Neural cell (in vitro differentiated cells): ENCODE results near the gene HOXB7. TPM values are rescaled to one million over a fixed set of nuclear protein-coding genes. Genes with fewer than 3 reads are reported as not detected.

ENCODE experiments used
- H2AFZ ChIP-seq: fragments of 200-600, 300-800 bp; sonication (generic), shearing (Covaris generic); 2 replicates; pipeline ENCODE4 v1.6.0; 2014; ENCODE audit warnings: low read depth, mild to moderate bottlenecking, antibody characterized with exemption, low read length, moderate library complexity
- H3F3A ChIP-seq: fragments of 200-600 bp; shearing (Covaris generic); 2 replicates; pipeline ENCODE4 v1.6.1; 2016; ENCODE audit warnings: mild to moderate bottlenecking, moderate library complexity, mixed read lengths, antibody characterized with exemption, low read length; ENCODE audit not compliant: insufficient read depth, poor library complexity, severe bottlenecking
- H3K27ac ChIP-seq: fragments of 200-600, 300-800 bp; sonication (generic), shearing (Covaris generic); 2 replicates; pipeline ENCODE4 v1.5.1; 2014; ENCODE audit warnings: mild to moderate bottlenecking, low read length, moderate library complexity
- H3K27me3 ChIP-seq: fragments of 300-800, 200-600 bp; sonication (generic), shearing (Covaris generic); 2 replicates; pipeline ENCODE4 v1.6.0; 2014; ENCODE audit warnings: mild to moderate bottlenecking, low read depth, low read length, moderate library complexity; ENCODE audit not compliant: insufficient read depth
- H3K36me3 ChIP-seq: fragments of 300-800, 200-600 bp; sonication (generic), shearing (Covaris generic); 2 replicates; pipeline ENCODE4 v1.5.1; 2014; ENCODE audit warnings: mild to moderate bottlenecking, antibody characterized with exemption, low read length, moderate library complexity; ENCODE audit not compliant: insufficient read depth
- H3K4me2 ChIP-seq: fragments of 300-800, 200-600 bp; sonication (generic), shearing (Covaris generic); 2 replicates; pipeline ENCODE4 v1.6.0; 2014; ENCODE audit warnings: mild to moderate bottlenecking, low read length
- H3K4me3 ChIP-seq: fragments of 300-800, 200-600 bp; sonication (generic), shearing (Covaris generic); 2 replicates; pipeline ENCODE4 v1.5.1; 2014; ENCODE audit warnings: mild to moderate bottlenecking, low read length, moderate library complexity
- H3K79me2 ChIP-seq: fragments of 200-600 bp; shearing (Covaris generic); replicated peaks from 2 replicates; pipeline ENCODE4 v1.6.0; 2014; ENCODE audit warnings: mild to moderate bottlenecking, low read length, moderate library complexity; ENCODE audit not compliant: insufficient read depth
- H3K9ac ChIP-seq: fragments of 300-800, 200-600 bp; sonication (generic), shearing (Covaris generic); 2 replicates; pipeline ENCODE4 v1.6.1; 2016; ENCODE audit warnings: mild to moderate bottlenecking, low read length, mixed read lengths
- H3K9me2 ChIP-seq: fragments of 200-600 bp; shearing (Covaris generic); 2 replicates; pipeline ENCODE4 v1.6.1; 2016; ENCODE audit warnings: mild to moderate bottlenecking, low read length, mixed read lengths; ENCODE audit not compliant: insufficient read depth
- H3K9me3 ChIP-seq: fragments of 200-600, 300-800 bp; sonication (generic), shearing (Covaris generic); 2 replicates; pipeline ENCODE4 v1.6.1; 2016; ENCODE audit warnings: mild to moderate bottlenecking, mixed run types, low read length, moderate library complexity, mixed read lengths
- H4K20me1 ChIP-seq: fragments of 200-600 bp; shearing (Covaris generic); 2 replicates; pipeline ENCODE4 v1.6.1; 2016; ENCODE audit warnings: mild to moderate bottlenecking, mixed run types; ENCODE audit not compliant: insufficient read depth
- EP300 ChIP-seq: fragments of 450-650 bp; conservative IDR thresholded peaks from 2 replicates; pipeline ENCODE4 v1.6.1; 2014; ENCODE audit warnings: antibody characterized with exemption, mild to moderate bottlenecking, moderate library complexity; ENCODE audit not compliant: poor library complexity, severe bottlenecking
- EZH2 ChIP-seq: fragments of 200-600, 300-800 bp; shearing (Covaris generic), sonication (generic); IDR thresholded peaks from 2 replicates; pipeline ENCODE4 v1.6.1; 2014; ENCODE audit warnings: antibody characterized with exemption, low read length, borderline replicate concordance, mild to moderate bottlenecking; ENCODE audit not compliant: insufficient read depth, poor library complexity, severe bottlenecking
- MXI1 ChIP-seq: fragments of 450-650 bp; conservative IDR thresholded peaks from 2 replicates; pipeline ENCODE4 v1.6.1; 2014; ENCODE audit warnings: antibody characterized with exemption, mild to moderate bottlenecking; ENCODE audit not compliant: poor library complexity, severe bottlenecking
- POLR2AphosphoS5 ChIP-seq: IDR thresholded peaks from 2 replicates; pipeline ENCODE4 v1.6.1; 2012
- RAD21 ChIP-seq: fragments of 450-650 bp; conservative IDR thresholded peaks from 2 replicates; pipeline ENCODE4 v1.6.1; 2014; ENCODE audit warnings: antibody characterized with exemption, mild to moderate bottlenecking, moderate library complexity
- SMC3 ChIP-seq: fragments of 450-650 bp; conservative IDR thresholded peaks from 2 replicates; pipeline ENCODE4 v1.6.1; 2014; ENCODE audit warnings: antibody characterized with exemption, mild to moderate bottlenecking, moderate library complexity; ENCODE audit not compliant: poor library complexity
- TAF1 ChIP-seq: IDR thresholded peaks from 2 replicates; pipeline ENCODE4 v1.6.1; 2012; ENCODE audit warnings: low read depth
- polyA plus RNA-seq: library from polyadenylated mRNA; depleted of rRNA; stranded (reverse); fragments of >200 nt; gene quantifications from 2 replicates; pipeline ENCODE4 v1.2.3, GENCODE V29; 2014
- TF ChIP-seq, protein P1 (sequence below): fragments of 450-650 bp; IDR thresholded peaks from 2 replicates; pipeline ENCODE4 v1.5.1; 2014; ENCODE audit warnings: antibody characterized with exemption, mild to moderate bottlenecking, moderate library complexity; ENCODE audit not compliant: poor library complexity, severe bottlenecking
- TF ChIP-seq, protein P2 (sequence below): IDR thresholded peaks from 2 replicates; pipeline ENCODE4 v1.6.1; 2012; ENCODE audit warnings: borderline replicate concordance

Gene HOXB7
- polyA plus RNA-seq, 1 donor from 2014 or later, result not detected

DNA sequence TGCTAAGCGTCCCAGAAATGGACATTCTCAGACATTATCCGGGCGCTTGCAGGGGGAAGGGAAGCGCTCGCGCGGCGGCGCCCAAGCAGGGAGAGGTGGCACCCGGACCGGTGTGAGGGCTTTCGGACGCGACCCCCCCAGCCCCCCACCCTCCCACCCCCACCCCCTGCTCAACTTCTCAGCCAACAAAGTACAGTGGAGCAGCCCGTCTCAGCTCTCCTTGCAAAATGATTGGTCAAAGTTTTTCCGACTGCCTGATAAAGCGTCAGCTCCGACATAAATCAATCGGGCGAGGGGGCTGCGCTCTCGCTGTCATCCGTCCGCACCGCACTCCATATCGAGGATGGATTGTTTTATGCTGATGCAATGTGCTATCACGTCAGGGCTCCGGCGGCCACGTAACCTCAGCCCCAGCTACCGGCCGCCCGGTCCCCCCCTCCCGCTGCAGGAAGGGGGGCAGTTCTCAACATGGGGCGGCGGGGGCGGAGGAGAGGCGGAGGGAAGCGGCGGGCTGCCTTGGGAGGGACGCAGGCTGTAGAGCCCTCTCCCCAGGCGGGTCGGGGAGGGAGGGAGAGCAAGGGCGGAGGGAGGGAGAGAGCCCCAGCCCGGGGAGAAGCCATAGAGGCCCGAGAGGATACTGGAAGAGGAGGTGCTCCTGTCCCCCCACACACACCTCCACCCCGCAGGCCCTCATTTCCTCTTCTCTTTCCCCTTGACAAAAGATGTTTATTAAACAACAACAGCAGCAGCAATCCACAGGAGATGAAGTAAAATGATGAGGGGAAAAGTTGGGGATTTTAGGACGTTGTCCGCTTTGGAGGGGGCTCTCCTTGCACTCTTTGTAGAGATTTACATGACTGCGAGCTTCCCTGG, 15.7 kb upstream of the HOXB7 start, which contains the start of gene HOXB9:
HOXB9 (minus strand) TSS at position 114 of the 873 bp plus-strand sequence; CDS start at position 25, 89 bp downstream.
- Histone ChIP-seq H3K27ac (no peak within 1 kb of the TSS), H3F3A (no peaks in the 10 kb centered on the region), H3K36me3 (no peaks in the 10 kb centered on the region), H3K4me3 (peak within 1 kb of the TSS; percentile 45), H2AFZ (no peak within 1 kb of the TSS), H3K9ac (no peak within 1 kb of the TSS), H3K9me2 (no peaks in the 10 kb centered on the region), H3K79me2 (no peaks in the 10 kb centered on the region), H3K9me3 (peaks cover 5% of the 10 kb centered on the region), H3K4me2 (no peak within 1 kb of the TSS), H3K27me3 (peaks cover 100% of the 10 kb centered on the region), H4K20me1 (no peaks in the 10 kb centered on the region)
- no peak for TF ChIP-seq MXI1
- TF ChIP-seq, protein P1, sequence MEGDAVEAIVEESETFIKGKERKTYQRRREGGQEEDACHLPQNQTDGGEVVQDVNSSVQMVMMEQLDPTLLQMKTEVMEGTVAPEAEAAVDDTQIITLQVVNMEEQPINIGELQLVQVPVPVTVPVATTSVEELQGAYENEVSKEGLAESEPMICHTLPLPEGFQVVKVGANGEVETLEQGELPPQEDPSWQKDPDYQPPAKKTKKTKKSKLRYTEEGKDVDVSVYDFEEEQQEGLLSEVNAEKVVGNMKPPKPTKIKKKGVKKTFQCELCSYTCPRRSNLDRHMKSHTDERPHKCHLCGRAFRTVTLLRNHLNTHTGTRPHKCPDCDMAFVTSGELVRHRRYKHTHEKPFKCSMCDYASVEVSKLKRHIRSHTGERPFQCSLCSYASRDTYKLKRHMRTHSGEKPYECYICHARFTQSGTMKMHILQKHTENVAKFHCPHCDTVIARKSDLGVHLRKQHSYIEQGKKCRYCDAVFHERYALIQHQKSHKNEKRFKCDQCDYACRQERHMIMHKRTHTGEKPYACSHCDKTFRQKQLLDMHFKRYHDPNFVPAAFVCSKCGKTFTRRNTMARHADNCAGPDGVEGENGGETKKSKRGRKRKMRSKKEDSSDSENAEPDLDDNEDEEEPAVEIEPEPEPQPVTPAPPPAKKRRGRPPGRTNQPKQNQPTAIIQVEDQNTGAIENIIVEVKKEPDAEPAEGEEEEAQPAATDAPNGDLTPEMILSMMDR, result no peak
- TF ChIP-seq POLR2AphosphoS5, result no peak
- TF ChIP-seq TAF1, result no peak
- TF ChIP-seq EZH2, result no peak
- no peak for TF ChIP-seq RAD21
- TF ChIP-seq, protein P2, sequence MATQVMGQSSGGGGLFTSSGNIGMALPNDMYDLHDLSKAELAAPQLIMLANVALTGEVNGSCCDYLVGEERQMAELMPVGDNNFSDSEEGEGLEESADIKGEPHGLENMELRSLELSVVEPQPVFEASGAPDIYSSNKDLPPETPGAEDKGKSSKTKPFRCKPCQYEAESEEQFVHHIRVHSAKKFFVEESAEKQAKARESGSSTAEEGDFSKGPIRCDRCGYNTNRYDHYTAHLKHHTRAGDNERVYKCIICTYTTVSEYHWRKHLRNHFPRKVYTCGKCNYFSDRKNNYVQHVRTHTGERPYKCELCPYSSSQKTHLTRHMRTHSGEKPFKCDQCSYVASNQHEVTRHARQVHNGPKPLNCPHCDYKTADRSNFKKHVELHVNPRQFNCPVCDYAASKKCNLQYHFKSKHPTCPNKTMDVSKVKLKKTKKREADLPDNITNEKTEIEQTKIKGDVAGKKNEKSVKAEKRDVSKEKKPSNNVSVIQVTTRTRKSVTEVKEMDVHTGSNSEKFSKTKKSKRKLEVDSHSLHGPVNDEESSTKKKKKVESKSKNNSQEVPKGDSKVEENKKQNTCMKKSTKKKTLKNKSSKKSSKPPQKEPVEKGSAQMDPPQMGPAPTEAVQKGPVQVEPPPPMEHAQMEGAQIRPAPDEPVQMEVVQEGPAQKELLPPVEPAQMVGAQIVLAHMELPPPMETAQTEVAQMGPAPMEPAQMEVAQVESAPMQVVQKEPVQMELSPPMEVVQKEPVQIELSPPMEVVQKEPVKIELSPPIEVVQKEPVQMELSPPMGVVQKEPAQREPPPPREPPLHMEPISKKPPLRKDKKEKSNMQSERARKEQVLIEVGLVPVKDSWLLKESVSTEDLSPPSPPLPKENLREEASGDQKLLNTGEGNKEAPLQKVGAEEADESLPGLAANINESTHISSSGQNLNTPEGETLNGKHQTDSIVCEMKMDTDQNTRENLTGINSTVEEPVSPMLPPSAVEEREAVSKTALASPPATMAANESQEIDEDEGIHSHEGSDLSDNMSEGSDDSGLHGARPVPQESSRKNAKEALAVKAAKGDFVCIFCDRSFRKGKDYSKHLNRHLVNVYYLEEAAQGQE, result no peak
- TF ChIP-seq EP300, result no peak
- no peak for TF ChIP-seq SMC3

DNA sequence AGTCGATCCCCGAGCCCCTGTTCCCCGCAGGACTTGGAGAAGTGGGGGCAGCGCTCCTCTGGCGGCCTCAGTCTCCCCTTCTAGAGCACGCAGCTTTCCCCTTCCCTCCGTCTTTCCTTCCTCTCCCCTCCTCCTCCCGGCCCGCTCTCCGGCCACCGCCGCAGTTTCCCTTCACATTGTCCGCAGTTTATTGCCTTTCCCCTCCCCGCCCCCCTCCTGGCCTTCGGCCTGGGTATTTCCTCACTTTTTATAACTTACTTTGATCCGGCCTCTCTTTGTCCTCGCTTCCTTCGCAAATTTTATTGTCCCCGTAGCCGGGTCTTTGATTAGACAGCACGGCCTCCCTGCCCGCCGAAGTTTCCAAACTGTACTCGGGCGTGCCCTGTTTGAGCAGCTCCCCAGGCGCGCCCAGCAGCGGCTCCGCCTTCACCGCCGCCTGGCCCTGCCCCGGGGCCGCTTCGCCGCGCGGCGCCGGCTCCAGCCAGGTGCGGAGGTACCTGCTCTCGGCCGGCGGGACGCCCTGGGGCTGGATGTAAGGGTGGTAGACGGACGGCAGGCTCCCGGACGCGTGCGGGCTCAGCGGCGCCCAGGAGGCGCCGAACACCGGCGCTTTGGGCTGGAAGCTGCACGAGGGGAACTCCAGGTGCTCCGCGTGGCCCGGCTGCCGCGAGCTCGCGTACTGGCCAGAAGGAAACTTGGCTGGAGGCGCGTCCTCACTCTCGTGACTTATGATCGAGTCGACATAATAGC, 14.9 kb upstream of the HOXB7 start:
- H2AFZ ChIP-seq, result no peak overlapping the region
- H3F3A ChIP-seq, result no peaks in the 10 kb centered on the region
- H4K20me1 ChIP-seq, result no peaks in the 10 kb centered on the region
- H3K9me2 ChIP-seq, result no peaks in the 10 kb centered on the region
- H3K79me2 ChIP-seq, result no peaks in the 10 kb centered on the region
- H3K4me3 ChIP-seq, result no peak overlapping the region
- TF ChIP-seq, protein P2, result no peak
- no peak for TF ChIP-seq EP300
- peak; percentile 70 for TF ChIP-seq EZH2
- H3K27me3 ChIP-seq, result peaks cover 100% of the 10 kb centered on the region
- no peaks in the 10 kb centered on the region for H3K36me3 ChIP-seq
- peaks cover 8% of the 10 kb centered on the region for H3K9me3 ChIP-seq
- H3K9ac ChIP-seq, result no peak overlapping the region
- no peak overlapping the region for H3K27ac ChIP-seq
- no peak overlapping the region for H3K4me2 ChIP-seq
